HCT116 (cell line): Measurements from ENCODE around the gene NIF3L1. TPM values are rescaled to one million over a fixed set of nuclear protein-coding genes. Genes with fewer than 3 reads are reported as not detected.

Experiments
- ATAC-seq: fragments of 200-7000 bp; cut with Tn5 transposase; 2 replicates; pipeline ENCODE4 v1.9.1; 2020; ENCODE audit warnings: mild to moderate bottlenecking, moderate library complexity
- BruUV-seq: library from RNA; stranded (reverse); fragments of 400-500 nt; replicated peaks from 2 replicates; lab custom pipeline; 2021; lab: Mats Ljungman, UMichigan
- CTCF ChIA-PET: fragments of 300-600 bp; sonication (Branson Sonifier 250); formaldehyde crosslinking; loops from one replicate; lab custom pipeline; 2021; ENCODE audit warnings: antibody characterized with exemption; lab: Charles Lee
- POLR2A ChIA-PET: fragments of 300-600, 350-600 bp; sonication (Branson Sonifier 250); formaldehyde crosslinking; loops from one replicate; lab custom pipeline; 2021; ENCODE audit warnings: antibody characterized with exemption; lab: Charles Lee
- RAD21 ChIA-PET, 2 experiments: fragments of 300-600 bp; sonication (Branson Sonifier 250); formaldehyde crosslinking; loops; one replicate each; lab custom pipeline; 2023; ENCODE audit warnings: low total read pairs in 2 of 2; ENCODE audit not compliant: uncharacterized antibody in 2 of 2, unreplicated experiment in 2 of 2, low non-redundant PET in 1 of 2; lab: Charles Lee
- DNase-seq: peaks from one replicate; pipeline ENCODE4 v3.0.0-alpha.2; 2010; ENCODE audit warnings: low read depth, low spot score
- H2AFZ ChIP-seq: fragments of 200-600 bp; shearing (Covaris generic), sonication (generic); 2 replicates; pipeline ENCODE4 v1.6.1; 2017; ENCODE audit warnings: low read depth, mixed run types, mixed read lengths, antibody characterized with exemption, low read length; ENCODE audit not compliant: poor library complexity, severe bottlenecking
- H3K27ac ChIP-seq: 2 replicates; pipeline ENCODE4 v1.5.1; 2012; ENCODE audit warnings: low read depth, low read length
- H3K27me3 ChIP-seq: fragments of 200-600 bp; sonication (generic); 2 replicates; pipeline ENCODE4 v1.6.1; 2016; ENCODE audit warnings: mixed run types, low read length, mixed read lengths; ENCODE audit not compliant: insufficient read depth
- H3K36me3 ChIP-seq, 2 experiments: fragments of 200-500 bp in 1 of 2; fragments of 200-600 bp in 1 of 2; sonication (Bioruptor generic) in 1 of 2; sonication (generic) in 1 of 2; 2 replicates each; pipeline versions ENCODE4 v1.5.1 to v1.6.1; 2014 to 2016; ENCODE audit warnings: low read length in 2 of 2, inconsistent platforms in 1 of 2, mixed read lengths in 1 of 2, mixed run types in 1 of 2; ENCODE audit not compliant: insufficient read depth in 2 of 2, control insufficient read depth in 1 of 2
- H3K4me1 ChIP-seq, 2 experiments: fragments of 200-600 bp in 1 of 2; sonication (generic) in 1 of 2; 2 replicates each; pipeline versions ENCODE4 v1.5.1 to v1.6.1; 2012 to 2017; ENCODE audit warnings: low read length in 2 of 2, inconsistent platforms in 1 of 2, mild to moderate bottlenecking in 1 of 2, mixed read lengths in 1 of 2, mixed run types in 1 of 2, moderate library complexity in 1 of 2; ENCODE audit not compliant: insufficient read depth in 2 of 2, control insufficient read depth in 1 of 2
- H3K4me2 ChIP-seq: fragments of 200-600 bp; sonication (generic); 2 replicates; pipeline ENCODE4 v1.6.1; 2017; ENCODE audit warnings: mixed run types, low read length, mixed read lengths
- H3K4me3 ChIP-seq, 2 experiments: fragments of 200-600 bp in 1 of 2; sonication (generic) in 1 of 2; replicated peaks in 1 of 2; 2 replicates each; pipeline ENCODE4 v1.5.1; 2011 to 2016; ENCODE audit warnings: low read length in 2 of 2, control low read depth in 1 of 2, low read depth in 1 of 2, mild to moderate bottlenecking in 1 of 2, mixed read lengths in 1 of 2, mixed run types in 1 of 2
- H3K79me2 ChIP-seq: fragments of 200-600 bp; sonication (generic); 2 replicates; pipeline ENCODE4 v1.6.1; 2017; ENCODE audit warnings: mild to moderate bottlenecking, mixed run types, low read length, moderate library complexity, mixed read lengths; ENCODE audit not compliant: insufficient read depth
- H3K9ac ChIP-seq: fragments of 200-600 bp; sonication (generic); 2 replicates; pipeline ENCODE4 v1.6.1; 2016; ENCODE audit warnings: low read length, mixed read lengths
- H3K9me2 ChIP-seq: fragments of 200-600 bp; sonication (generic), shearing (Covaris generic); 2 replicates; pipeline ENCODE4 v1.6.1; 2017; ENCODE audit warnings: mixed run types, mild to moderate bottlenecking, moderate library complexity; ENCODE audit not compliant: insufficient read depth
- H3K9me3 ChIP-seq, 2 experiments: fragments of 200-500 bp in 1 of 2; fragments of 200-600 bp in 1 of 2; sonication (Bioruptor generic) in 1 of 2; sonication (generic) in 1 of 2; 2 replicates each; pipeline ENCODE4 v1.6.1; 2014 to 2017; ENCODE audit warnings: low read length in 2 of 2, mixed read lengths in 2 of 2, inconsistent platforms in 1 of 2, low read depth in 1 of 2, mild to moderate bottlenecking in 1 of 2, mixed run types in 1 of 2, moderate library complexity in 1 of 2; ENCODE audit not compliant: control insufficient read depth in 1 of 2, insufficient read depth in 1 of 2
- H4K20me1 ChIP-seq: fragments of 200-600 bp; sonication (generic), shearing (Covaris generic); 2 replicates; pipeline ENCODE4 v1.6.1; 2017; ENCODE audit warnings: mixed run types, mild to moderate bottlenecking, moderate library complexity; ENCODE audit not compliant: insufficient read depth
- CBX3 ChIP-seq: IDR thresholded peaks from 2 replicates; pipeline ENCODE4 v1.6.1; 2012; ENCODE audit warnings: low read depth
- EGR1 ChIP-seq: IDR thresholded peaks from 2 replicates; pipeline ENCODE4 v1.6.1; 2012; ENCODE audit warnings: low read depth
- ELF1 ChIP-seq: IDR thresholded peaks from 2 replicates; pipeline ENCODE4 v1.6.1; 2012; ENCODE audit warnings: low read depth, borderline replicate concordance
- EZH2 ChIP-seq: fragments of 200-600 bp; sonication (generic); IDR thresholded peaks from 2 replicates; pipeline ENCODE4 v1.6.1; 2017; ENCODE audit warnings: antibody characterized with exemption, mixed run types
- FOSL1 ChIP-seq: IDR thresholded peaks from 2 replicates; pipeline ENCODE4 v1.6.1; 2012; ENCODE audit warnings: low read depth
- POLR2A ChIP-seq: IDR thresholded peaks from 2 replicates; pipeline ENCODE4 v1.7.0; 2011; ENCODE audit warnings: borderline replicate concordance; ENCODE audit not compliant: insufficient read depth, insufficient read length; ENCODE audit errors: extremely low read depth
- POLR2AphosphoS5 ChIP-seq: IDR thresholded peaks from 2 replicates; pipeline ENCODE4 v1.6.1; 2011; ENCODE audit warnings: mild to moderate bottlenecking, low read depth, low read length, moderate library complexity
- RAD21 ChIP-seq: IDR thresholded peaks from 2 replicates; pipeline ENCODE4 v1.6.1; 2012; ENCODE audit warnings: low read depth, mild to moderate bottlenecking
- REST ChIP-seq: IDR thresholded peaks from 2 replicates; pipeline ENCODE4 v1.6.1; 2012; ENCODE audit warnings: low read depth
- SIN3A ChIP-seq: IDR thresholded peaks from 2 replicates; pipeline ENCODE4 v1.6.1; 2012; ENCODE audit warnings: low read depth
- SP1 ChIP-seq: IDR thresholded peaks from 2 replicates; pipeline ENCODE4 v1.6.1; 2012; ENCODE audit warnings: low read depth
- SRF ChIP-seq: IDR thresholded peaks from 2 replicates; pipeline ENCODE4 v1.6.1; 2012; ENCODE audit warnings: low read depth
- TCF7L2 ChIP-seq: IDR thresholded peaks from 2 replicates; pipeline ENCODE4 v1.7.0; 2011; ENCODE audit warnings: borderline replicate concordance, inconsistent platforms; ENCODE audit not compliant: insufficient read depth, insufficient read length; ENCODE audit errors: extremely low read depth
- ZFX ChIP-seq: fragments of 450-650 bp; IDR thresholded peaks from 2 replicates; pipeline ENCODE4 v1.6.1; 2017
- ZNF274 ChIP-seq: fragments of 200-500 bp; sonication (Bioruptor generic); IDR thresholded peaks from 2 replicates; pipeline ENCODE4 v1.6.1; 2014; ENCODE audit warnings: mild to moderate bottlenecking, low read depth, low read length, inconsistent platforms
- intact Hi-C: fragments of 100-400 bp; cut with micrococcal nuclease; formaldehyde crosslinking; loops from 2 replicates; pipeline ENCODE4 v1.10.0; 2022
- total RNA-seq: library from RNA; stranded (reverse); gene quantifications from one replicate; pipeline ENCODE4 v1.2.1, GENCODE V29; 2021; ENCODE audit not compliant: unreplicated experiment
- TF ChIP-seq, protein P1 (sequence below), 3 experiments: fragments of 200-600 bp in 1 of 3; sonication (generic) in 1 of 3; IDR thresholded peaks in 2 of 3; conservative IDR thresholded peaks in 1 of 3; 2 replicates each; pipeline ENCODE4 v1.5.1; 2012 to 2017; ENCODE audit warnings: low read depth in 2 of 3, low read length in 2 of 3, antibody characterized with exemption in 1 of 3, borderline replicate concordance in 1 of 3, control low read depth in 1 of 3, mild to moderate bottlenecking in 1 of 3, mixed read lengths in 1 of 3, mixed run types in 1 of 3, moderate library complexity in 1 of 3; ENCODE audit not compliant: insufficient read depth in 1 of 3
- TF ChIP-seq, protein P2 (sequence below): IDR thresholded peaks from 2 replicates; pipeline ENCODE4 v1.6.1; 2011; ENCODE audit warnings: mild to moderate bottlenecking, low read length, moderate library complexity; ENCODE audit not compliant: insufficient replicate concordance; ENCODE audit errors: extremely low read depth
- TF ChIP-seq, protein P3 (sequence below): IDR thresholded peaks from 2 replicates; pipeline ENCODE4 v1.6.1; 2012

Gene NIF3L1
- total RNA-seq, 1 experiment from 2014 or later: 44.7 TPM

DNA sequence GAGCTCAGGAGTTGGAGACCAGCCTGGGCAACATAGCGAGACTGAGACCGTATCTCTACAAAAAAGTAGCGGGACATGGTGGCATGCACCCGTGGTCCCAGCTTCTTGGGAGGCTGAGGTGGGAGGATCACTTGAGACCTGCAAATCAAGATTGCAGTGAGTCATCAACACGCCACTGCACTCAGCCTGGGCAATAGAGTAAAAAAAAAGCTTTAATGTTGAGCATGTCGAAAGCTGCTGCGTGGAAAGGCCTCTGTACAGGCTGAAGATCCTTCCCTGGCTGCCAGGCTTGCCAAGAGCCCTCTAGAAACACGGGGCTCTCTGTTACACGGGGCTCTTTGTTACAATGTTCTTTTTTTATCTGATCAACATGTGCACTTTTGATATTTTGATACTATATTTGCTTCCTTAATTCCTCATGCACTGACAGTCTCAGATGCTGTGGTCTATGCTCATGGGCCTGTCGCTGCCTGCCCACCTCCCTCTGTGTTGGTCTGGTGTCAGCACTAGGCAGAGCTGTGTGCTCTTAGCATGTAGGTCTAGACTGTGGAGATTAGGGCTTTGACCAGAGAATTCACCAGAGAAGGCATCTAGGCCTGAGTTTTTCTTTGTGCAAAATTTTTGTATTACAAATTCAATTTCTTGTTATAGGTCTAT lies 43.4 kb upstream of the NIF3L1 start:
- ChIA-PET CTCF (no interaction called here), RAD21 (no interaction called here), POLR2A (no interaction called here)
- TF ChIP-seq CBX3: no peak
- no peak for TF ChIP-seq ZNF274
- no peak for TF ChIP-seq REST
- no peak for TF ChIP-seq POLR2A
- TF ChIP-seq ZFX: no peak
- TF ChIP-seq, protein P1, sequence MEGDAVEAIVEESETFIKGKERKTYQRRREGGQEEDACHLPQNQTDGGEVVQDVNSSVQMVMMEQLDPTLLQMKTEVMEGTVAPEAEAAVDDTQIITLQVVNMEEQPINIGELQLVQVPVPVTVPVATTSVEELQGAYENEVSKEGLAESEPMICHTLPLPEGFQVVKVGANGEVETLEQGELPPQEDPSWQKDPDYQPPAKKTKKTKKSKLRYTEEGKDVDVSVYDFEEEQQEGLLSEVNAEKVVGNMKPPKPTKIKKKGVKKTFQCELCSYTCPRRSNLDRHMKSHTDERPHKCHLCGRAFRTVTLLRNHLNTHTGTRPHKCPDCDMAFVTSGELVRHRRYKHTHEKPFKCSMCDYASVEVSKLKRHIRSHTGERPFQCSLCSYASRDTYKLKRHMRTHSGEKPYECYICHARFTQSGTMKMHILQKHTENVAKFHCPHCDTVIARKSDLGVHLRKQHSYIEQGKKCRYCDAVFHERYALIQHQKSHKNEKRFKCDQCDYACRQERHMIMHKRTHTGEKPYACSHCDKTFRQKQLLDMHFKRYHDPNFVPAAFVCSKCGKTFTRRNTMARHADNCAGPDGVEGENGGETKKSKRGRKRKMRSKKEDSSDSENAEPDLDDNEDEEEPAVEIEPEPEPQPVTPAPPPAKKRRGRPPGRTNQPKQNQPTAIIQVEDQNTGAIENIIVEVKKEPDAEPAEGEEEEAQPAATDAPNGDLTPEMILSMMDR (IDR thresholded peaks at IDR 0.05 in 2 of 3, conservative IDR thresholded peaks at IDR 0.05 in 1 of 3; ENCODE audit: borderline replicate concordance in 1 of 3, insufficient read depth in 1 of 3, low read depth in 2 of 3, low read length in 2 of 3): no peak
- no peak for TF ChIP-seq SP1
- TF ChIP-seq TCF7L2: no peak
- TF ChIP-seq RAD21: no peak
- TF ChIP-seq SRF: no peak
- no peak for TF ChIP-seq EZH2
- TF ChIP-seq, protein P2, sequence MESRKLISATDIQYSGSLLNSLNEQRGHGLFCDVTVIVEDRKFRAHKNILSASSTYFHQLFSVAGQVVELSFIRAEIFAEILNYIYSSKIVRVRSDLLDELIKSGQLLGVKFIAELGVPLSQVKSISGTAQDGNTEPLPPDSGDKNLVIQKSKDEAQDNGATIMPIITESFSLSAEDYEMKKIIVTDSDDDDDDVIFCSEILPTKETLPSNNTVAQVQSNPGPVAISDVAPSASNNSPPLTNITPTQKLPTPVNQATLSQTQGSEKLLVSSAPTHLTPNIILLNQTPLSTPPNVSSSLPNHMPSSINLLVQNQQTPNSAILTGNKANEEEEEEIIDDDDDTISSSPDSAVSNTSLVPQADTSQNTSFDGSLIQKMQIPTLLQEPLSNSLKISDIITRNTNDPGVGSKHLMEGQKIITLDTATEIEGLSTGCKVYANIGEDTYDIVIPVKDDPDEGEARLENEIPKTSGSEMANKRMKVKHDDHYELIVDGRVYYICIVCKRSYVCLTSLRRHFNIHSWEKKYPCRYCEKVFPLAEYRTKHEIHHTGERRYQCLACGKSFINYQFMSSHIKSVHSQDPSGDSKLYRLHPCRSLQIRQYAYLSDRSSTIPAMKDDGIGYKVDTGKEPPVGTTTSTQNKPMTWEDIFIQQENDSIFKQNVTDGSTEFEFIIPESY: no peak
- no peak for TF ChIP-seq FOSL1
- TF ChIP-seq, protein P3, sequence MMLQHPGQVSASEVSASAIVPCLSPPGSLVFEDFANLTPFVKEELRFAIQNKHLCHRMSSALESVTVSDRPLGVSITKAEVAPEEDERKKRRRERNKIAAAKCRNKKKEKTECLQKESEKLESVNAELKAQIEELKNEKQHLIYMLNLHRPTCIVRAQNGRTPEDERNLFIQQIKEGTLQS: no peak
- TF ChIP-seq ELF1: no peak
- no peak for TF ChIP-seq SIN3A
- TF ChIP-seq EGR1: no peak
- TF ChIP-seq POLR2AphosphoS5: no peak
- no peak overlapping the region for H3K9ac ChIP-seq
- H3K4me1 ChIP-seq: no peaks in the 10 kb centered on the region
- 0 out of 2 replicates have a peak, but pooled peaks have one; percentile 22 for ATAC-seq
- no peak overlapping the region for H3K4me2 ChIP-seq
- no peak overlapping the region for H3K27ac ChIP-seq
- no TSS peak for BruUV-seq
- H3K79me2 ChIP-seq: no peaks in the 10 kb centered on the region
- intact Hi-C loops: no loop called here
- H3K27me3 ChIP-seq: no peaks in the 10 kb centered on the region
- no peak overlapping the region for H3K4me3 ChIP-seq
- no peak overlapping the region for H2AFZ ChIP-seq
- no peaks in the 10 kb centered on the region for H3K9me3 ChIP-seq
- no peaks in the 10 kb centered on the region for H3K36me3 ChIP-seq
- H4K20me1 ChIP-seq: no peaks in the 10 kb centered on the region
- DNase-seq: no peak
- no peaks in the 10 kb centered on the region for H3K9me2 ChIP-seq
